Neural cell (in vitro differentiated cells): ENCODE data around the gene TEKT5. TPM values are rescaled to one million over a fixed set of nuclear protein-coding genes. Genes with fewer than 3 reads are reported as not detected.

Experiments used
- H2AFZ ChIP-seq: fragments of 200-600, 300-800 bp; sonication (generic), shearing (Covaris generic); 2 replicates; pipeline ENCODE4 v1.6.0; 2014; ENCODE audit warnings: low read depth, mild to moderate bottlenecking, antibody characterized with exemption, low read length, moderate library complexity
- H3F3A ChIP-seq: fragments of 200-600 bp; shearing (Covaris generic); 2 replicates; pipeline ENCODE4 v1.6.1; 2016; ENCODE audit warnings: mild to moderate bottlenecking, moderate library complexity, mixed read lengths, antibody characterized with exemption, low read length; ENCODE audit not compliant: insufficient read depth, poor library complexity, severe bottlenecking
- H3K27ac ChIP-seq: fragments of 200-600, 300-800 bp; sonication (generic), shearing (Covaris generic); 2 replicates; pipeline ENCODE4 v1.5.1; 2014; ENCODE audit warnings: mild to moderate bottlenecking, low read length, moderate library complexity
- H3K27me3 ChIP-seq: fragments of 300-800, 200-600 bp; sonication (generic), shearing (Covaris generic); 2 replicates; pipeline ENCODE4 v1.6.0; 2014; ENCODE audit warnings: mild to moderate bottlenecking, low read depth, low read length, moderate library complexity; ENCODE audit not compliant: insufficient read depth
- H3K36me3 ChIP-seq: fragments of 300-800, 200-600 bp; sonication (generic), shearing (Covaris generic); 2 replicates; pipeline ENCODE4 v1.5.1; 2014; ENCODE audit warnings: mild to moderate bottlenecking, antibody characterized with exemption, low read length, moderate library complexity; ENCODE audit not compliant: insufficient read depth
- H3K4me2 ChIP-seq: fragments of 300-800, 200-600 bp; sonication (generic), shearing (Covaris generic); 2 replicates; pipeline ENCODE4 v1.6.0; 2014; ENCODE audit warnings: mild to moderate bottlenecking, low read length
- H3K4me3 ChIP-seq: fragments of 300-800, 200-600 bp; sonication (generic), shearing (Covaris generic); 2 replicates; pipeline ENCODE4 v1.5.1; 2014; ENCODE audit warnings: mild to moderate bottlenecking, low read length, moderate library complexity
- H3K79me2 ChIP-seq: fragments of 200-600 bp; shearing (Covaris generic); replicated peaks from 2 replicates; pipeline ENCODE4 v1.6.0; 2014; ENCODE audit warnings: mild to moderate bottlenecking, low read length, moderate library complexity; ENCODE audit not compliant: insufficient read depth
- H3K9ac ChIP-seq: fragments of 300-800, 200-600 bp; sonication (generic), shearing (Covaris generic); 2 replicates; pipeline ENCODE4 v1.6.1; 2016; ENCODE audit warnings: mild to moderate bottlenecking, low read length, mixed read lengths
- H3K9me2 ChIP-seq: fragments of 200-600 bp; shearing (Covaris generic); 2 replicates; pipeline ENCODE4 v1.6.1; 2016; ENCODE audit warnings: mild to moderate bottlenecking, low read length, mixed read lengths; ENCODE audit not compliant: insufficient read depth
- H3K9me3 ChIP-seq: fragments of 200-600, 300-800 bp; sonication (generic), shearing (Covaris generic); 2 replicates; pipeline ENCODE4 v1.6.1; 2016; ENCODE audit warnings: mild to moderate bottlenecking, mixed run types, low read length, moderate library complexity, mixed read lengths
- H4K20me1 ChIP-seq: fragments of 200-600 bp; shearing (Covaris generic); 2 replicates; pipeline ENCODE4 v1.6.1; 2016; ENCODE audit warnings: mild to moderate bottlenecking, mixed run types; ENCODE audit not compliant: insufficient read depth
- EP300 ChIP-seq: fragments of 450-650 bp; conservative IDR thresholded peaks from 2 replicates; pipeline ENCODE4 v1.6.1; 2014; ENCODE audit warnings: antibody characterized with exemption, mild to moderate bottlenecking, moderate library complexity; ENCODE audit not compliant: poor library complexity, severe bottlenecking
- EZH2 ChIP-seq: fragments of 200-600, 300-800 bp; shearing (Covaris generic), sonication (generic); IDR thresholded peaks from 2 replicates; pipeline ENCODE4 v1.6.1; 2014; ENCODE audit warnings: antibody characterized with exemption, low read length, borderline replicate concordance, mild to moderate bottlenecking; ENCODE audit not compliant: insufficient read depth, poor library complexity, severe bottlenecking
- MXI1 ChIP-seq: fragments of 450-650 bp; conservative IDR thresholded peaks from 2 replicates; pipeline ENCODE4 v1.6.1; 2014; ENCODE audit warnings: antibody characterized with exemption, mild to moderate bottlenecking; ENCODE audit not compliant: poor library complexity, severe bottlenecking
- POLR2AphosphoS5 ChIP-seq: IDR thresholded peaks from 2 replicates; pipeline ENCODE4 v1.6.1; 2012
- RAD21 ChIP-seq: fragments of 450-650 bp; conservative IDR thresholded peaks from 2 replicates; pipeline ENCODE4 v1.6.1; 2014; ENCODE audit warnings: antibody characterized with exemption, mild to moderate bottlenecking, moderate library complexity
- REST ChIP-seq: IDR thresholded peaks from 2 replicates; pipeline ENCODE4 v1.6.1; 2012; ENCODE audit warnings: borderline replicate concordance
- SMC3 ChIP-seq: fragments of 450-650 bp; conservative IDR thresholded peaks from 2 replicates; pipeline ENCODE4 v1.6.1; 2014; ENCODE audit warnings: antibody characterized with exemption, mild to moderate bottlenecking, moderate library complexity; ENCODE audit not compliant: poor library complexity
- TAF1 ChIP-seq: IDR thresholded peaks from 2 replicates; pipeline ENCODE4 v1.6.1; 2012; ENCODE audit warnings: low read depth
- polyA plus RNA-seq: library from polyadenylated mRNA; depleted of rRNA; stranded (reverse); fragments of >200 nt; gene quantifications from 2 replicates; pipeline ENCODE4 v1.2.3, GENCODE V29; 2014
- TF ChIP-seq, protein P1 (sequence below): fragments of 450-650 bp; IDR thresholded peaks from 2 replicates; pipeline ENCODE4 v1.5.1; 2014; ENCODE audit warnings: antibody characterized with exemption, mild to moderate bottlenecking, moderate library complexity; ENCODE audit not compliant: poor library complexity, severe bottlenecking

TEKT5 gene
- polyA plus RNA-seq, 1 donor from 2014 or later = not detected

DNA sequence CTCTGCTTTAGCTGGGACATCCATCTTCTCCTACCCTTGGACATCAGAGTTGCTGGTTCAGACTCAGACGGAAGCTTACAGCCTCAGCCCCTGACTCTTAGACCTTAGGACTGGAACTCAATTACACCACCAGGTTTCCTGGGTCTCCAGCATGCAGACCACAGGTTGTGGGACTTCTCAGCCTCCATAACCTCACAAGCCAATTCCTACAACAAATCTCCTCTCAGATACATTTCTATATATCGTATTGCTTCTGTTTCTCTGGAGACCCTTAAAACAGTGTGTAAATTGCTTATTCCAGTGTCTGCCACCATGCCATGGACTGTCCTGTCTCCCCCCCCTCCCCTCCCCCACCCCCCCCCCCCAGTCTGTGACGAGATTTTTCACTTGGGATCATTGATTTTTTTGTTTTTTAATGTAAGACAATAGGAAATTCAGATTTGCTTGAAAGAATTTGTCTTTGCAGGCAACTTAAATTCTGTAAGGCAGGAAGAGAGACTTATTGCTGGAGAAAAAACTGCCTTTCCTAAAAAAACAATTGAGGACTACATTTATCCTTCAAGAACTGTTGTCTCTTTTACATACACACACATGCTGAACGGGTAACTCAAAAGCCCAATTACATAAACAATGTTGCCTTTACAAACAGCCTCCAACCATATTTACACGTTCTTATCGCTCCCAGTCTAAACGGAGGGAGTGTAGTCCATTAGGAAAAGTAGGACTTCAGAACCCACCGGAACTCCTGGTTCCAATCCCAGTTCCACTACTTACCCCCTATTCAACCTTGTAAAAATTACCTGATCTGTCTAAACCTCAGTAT, 39.9 kb downstream of the TEKT5 start:
- Histone ChIP-seq H3K27me3 (no peaks in the 10 kb centered on the region), H3K36me3 (no peaks in the 10 kb centered on the region), H3K9me3 (no peaks in the 10 kb centered on the region), H3K79me2 (no peaks in the 10 kb centered on the region), H3K9ac (no peak overlapping the region), H3K27ac (no peak overlapping the region), H4K20me1 (no peaks in the 10 kb centered on the region), H3F3A (no peaks in the 10 kb centered on the region), H3K9me2 (no peaks in the 10 kb centered on the region), H2AFZ (no peak overlapping the region), H3K4me2 (no peak overlapping the region), H3K4me3 (no peak overlapping the region)
- TF ChIP-seq RAD21 (no peak), TAF1 (no peak), EP300 (no peak), POLR2AphosphoS5 (no peak), MXI1 (no peak), SMC3 (no peak), REST (no peak), EZH2 (no peak)
- TF ChIP-seq, protein P1, sequence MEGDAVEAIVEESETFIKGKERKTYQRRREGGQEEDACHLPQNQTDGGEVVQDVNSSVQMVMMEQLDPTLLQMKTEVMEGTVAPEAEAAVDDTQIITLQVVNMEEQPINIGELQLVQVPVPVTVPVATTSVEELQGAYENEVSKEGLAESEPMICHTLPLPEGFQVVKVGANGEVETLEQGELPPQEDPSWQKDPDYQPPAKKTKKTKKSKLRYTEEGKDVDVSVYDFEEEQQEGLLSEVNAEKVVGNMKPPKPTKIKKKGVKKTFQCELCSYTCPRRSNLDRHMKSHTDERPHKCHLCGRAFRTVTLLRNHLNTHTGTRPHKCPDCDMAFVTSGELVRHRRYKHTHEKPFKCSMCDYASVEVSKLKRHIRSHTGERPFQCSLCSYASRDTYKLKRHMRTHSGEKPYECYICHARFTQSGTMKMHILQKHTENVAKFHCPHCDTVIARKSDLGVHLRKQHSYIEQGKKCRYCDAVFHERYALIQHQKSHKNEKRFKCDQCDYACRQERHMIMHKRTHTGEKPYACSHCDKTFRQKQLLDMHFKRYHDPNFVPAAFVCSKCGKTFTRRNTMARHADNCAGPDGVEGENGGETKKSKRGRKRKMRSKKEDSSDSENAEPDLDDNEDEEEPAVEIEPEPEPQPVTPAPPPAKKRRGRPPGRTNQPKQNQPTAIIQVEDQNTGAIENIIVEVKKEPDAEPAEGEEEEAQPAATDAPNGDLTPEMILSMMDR = no peak

DNA sequence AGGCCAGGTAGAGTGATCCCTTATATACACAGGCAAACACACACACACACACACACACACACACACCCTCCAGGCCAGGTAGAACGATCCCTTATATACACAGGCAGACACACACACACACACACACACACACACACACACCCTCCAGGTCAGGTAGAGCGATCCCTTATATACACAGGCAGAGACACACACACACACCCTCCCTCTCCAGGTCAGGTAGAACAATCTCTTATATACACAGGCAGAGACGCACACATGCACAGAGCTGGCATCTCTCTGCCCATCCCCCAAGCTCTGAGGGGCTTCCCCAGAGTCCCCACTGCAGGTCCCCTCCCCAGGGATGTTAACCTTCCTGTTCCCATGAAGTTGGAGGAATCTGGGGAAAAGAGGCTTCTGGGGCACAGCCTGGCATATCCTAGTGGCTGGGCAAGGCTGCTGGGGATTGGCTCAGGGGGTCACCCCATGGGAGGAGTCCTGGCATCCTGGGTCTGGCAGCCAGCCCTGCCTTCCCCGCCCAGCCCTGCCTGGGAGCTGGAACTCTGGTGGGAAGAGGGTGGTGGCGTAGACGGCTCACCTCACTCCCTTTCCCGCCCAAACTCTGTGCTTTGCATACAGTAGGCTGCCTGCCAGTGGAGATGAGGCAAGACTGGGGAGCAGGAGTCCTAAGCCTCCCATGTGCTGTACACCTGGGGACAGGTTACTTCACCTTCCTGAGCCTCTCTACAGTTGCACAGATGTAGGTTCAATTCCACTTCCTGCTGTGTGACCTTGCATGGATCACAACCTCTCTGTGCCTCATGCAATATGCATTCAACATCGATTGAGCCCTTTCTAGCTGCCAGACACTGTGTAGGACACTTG, 41.8 kb downstream of the TEKT5 start:
- H3K9me3 ChIP-seq = no peaks in the 10 kb centered on the region
- H3K36me3 ChIP-seq = no peaks in the 10 kb centered on the region
- no peak overlapping the region for H3K4me3 ChIP-seq
- no peak overlapping the region for H3K4me2 ChIP-seq
- no peak overlapping the region for H3K27ac ChIP-seq
- no peak overlapping the region for H2AFZ ChIP-seq
- H3K79me2 ChIP-seq = no peaks in the 10 kb centered on the region
- H3K9ac ChIP-seq = no peak overlapping the region
- no peaks in the 10 kb centered on the region for H3K27me3 ChIP-seq
- H4K20me1 ChIP-seq = no peaks in the 10 kb centered on the region
- TF ChIP-seq EP300 (no peak), TAF1 (no peak), POLR2AphosphoS5 (no peak), REST (no peak), MXI1 (no peak), SMC3 (no peak), RAD21 (no peak), EZH2 (no peak)
- TF ChIP-seq, protein P1 = no peak
- no peaks in the 10 kb centered on the region for H3K9me2 ChIP-seq
- H3F3A ChIP-seq = no peaks in the 10 kb centered on the region
